T-helper 9 cell (primary cell): ENCODE measurements around the gene N4BP3.
A peak's percentile ranks its signal among the peaks of the same experiment; 100 is the strongest.

Experiments
- DNase-seq: peaks from one replicate; pipeline ENCODE4 v3.0.0-alpha.2; 2020

Gene N4BP3

GRCh38 chr5:178104492-178104891 lies 8.8 kb upstream of the N4BP3 start:
- DNase-seq, result no peak

- no peak for DNase-seq
Measured at GRCh38 chr5:178106086-178106485, 7.2 kb upstream of the N4BP3 start.

DNA sequence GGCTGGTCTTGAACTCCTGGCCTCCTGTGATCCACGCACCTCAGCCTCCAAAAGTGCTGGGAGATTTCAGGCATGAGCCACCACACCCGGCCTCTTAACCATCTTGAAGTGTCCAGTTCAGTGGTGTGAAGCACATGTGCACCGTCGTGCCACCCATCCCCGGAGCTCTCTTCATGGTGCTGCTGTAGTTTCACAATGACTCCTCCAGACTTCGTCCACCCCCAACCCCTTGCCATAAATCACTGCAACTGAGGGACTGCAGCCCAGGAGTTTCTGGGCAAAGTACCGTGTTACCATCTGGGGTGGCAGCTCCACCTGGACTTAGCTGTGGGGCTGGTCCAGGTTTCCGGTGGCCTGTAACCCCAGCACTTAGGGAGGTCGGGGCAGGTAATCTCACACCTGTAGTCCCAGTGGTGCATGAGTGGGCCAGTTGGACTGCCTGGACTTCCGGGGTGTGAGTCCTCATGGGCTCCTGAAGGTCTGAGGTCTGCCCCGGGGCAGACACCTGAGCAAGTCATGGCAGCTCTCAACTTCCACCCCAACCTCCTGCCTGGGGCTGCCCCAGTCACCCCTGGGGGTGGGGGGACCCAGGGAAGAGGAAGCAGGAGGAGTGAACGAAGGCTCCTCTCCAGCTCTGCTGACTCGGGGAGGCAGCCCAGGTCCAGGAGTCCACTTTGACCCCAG lies 6.6 kb upstream of the N4BP3 start:
- no peak for DNase-seq

DNA sequence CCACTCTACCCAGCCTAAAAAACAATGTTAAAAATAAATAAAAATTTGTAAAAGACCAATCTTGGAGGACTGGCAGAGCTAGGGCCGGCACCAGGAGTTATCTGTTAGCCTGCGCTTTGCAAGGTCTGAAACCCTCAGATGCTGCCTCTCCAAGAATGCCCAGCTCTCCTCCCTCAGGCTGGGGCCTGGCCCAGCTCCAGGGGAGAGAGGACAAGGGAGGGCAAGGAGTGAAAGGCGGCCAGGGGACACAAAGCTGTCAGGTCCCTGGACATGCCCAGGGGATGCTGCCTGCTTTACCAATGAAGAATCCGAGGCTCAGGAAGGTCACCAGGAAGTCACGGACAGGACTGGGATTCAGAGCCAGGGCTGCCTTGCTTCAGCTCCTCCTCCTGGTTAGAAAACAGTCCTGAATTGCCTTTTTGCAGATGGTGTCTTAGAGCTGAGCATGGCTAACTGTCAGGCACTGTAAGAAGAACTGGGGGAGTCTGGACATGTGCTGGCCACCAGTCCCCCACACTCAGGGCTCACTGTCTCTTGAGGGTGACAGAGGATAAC lies 5.5 kb upstream of the N4BP3 start:
- no peak for DNase-seq

GRCh38 chr5:178108446-178108845 lies 4.9 kb upstream of the N4BP3 start:
- no peak for DNase-seq

- no peak for DNase-seq
Measured at GRCh38 chr5:178108966-178109365, 4.4 kb upstream of the N4BP3 start.

- DNase-seq, result no peak
Measured at GRCh38 chr5:178110511-178110910, 2.8 kb upstream of the N4BP3 start.

DNA sequence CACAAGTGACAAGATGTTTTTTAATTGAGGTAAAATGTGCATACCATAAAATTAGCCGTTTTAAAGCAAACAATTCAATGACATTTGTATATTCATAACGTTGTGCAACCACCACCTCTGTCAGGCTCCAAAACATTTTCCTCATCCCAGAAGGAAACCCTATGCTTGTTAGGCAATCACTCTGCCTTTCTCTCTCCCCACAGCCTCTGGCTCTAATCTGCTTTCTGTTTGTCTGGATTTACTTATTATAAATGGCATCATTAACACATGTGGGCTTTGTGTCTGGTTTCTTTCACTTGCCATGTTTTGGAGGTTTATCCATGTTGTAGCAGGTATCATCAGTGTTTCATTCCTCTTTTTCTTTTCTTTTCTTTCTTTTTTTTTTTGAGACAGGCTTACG lies 1.4 kb upstream of the N4BP3 start:
- DNase-seq, result no peak

GRCh38 chr5:178112545-178112944 lies 787 bp upstream of the N4BP3 start:
- no peak for DNase-seq

- no peak for DNase-seq
Measured at GRCh38 chr5:178113841-178114324, 551 bp downstream of the N4BP3 start.

GRCh38 chr5:178114325-178115135 lies 1.2 kb downstream of the N4BP3 start:
- DNase-seq, result peak; percentile 44

DNA sequence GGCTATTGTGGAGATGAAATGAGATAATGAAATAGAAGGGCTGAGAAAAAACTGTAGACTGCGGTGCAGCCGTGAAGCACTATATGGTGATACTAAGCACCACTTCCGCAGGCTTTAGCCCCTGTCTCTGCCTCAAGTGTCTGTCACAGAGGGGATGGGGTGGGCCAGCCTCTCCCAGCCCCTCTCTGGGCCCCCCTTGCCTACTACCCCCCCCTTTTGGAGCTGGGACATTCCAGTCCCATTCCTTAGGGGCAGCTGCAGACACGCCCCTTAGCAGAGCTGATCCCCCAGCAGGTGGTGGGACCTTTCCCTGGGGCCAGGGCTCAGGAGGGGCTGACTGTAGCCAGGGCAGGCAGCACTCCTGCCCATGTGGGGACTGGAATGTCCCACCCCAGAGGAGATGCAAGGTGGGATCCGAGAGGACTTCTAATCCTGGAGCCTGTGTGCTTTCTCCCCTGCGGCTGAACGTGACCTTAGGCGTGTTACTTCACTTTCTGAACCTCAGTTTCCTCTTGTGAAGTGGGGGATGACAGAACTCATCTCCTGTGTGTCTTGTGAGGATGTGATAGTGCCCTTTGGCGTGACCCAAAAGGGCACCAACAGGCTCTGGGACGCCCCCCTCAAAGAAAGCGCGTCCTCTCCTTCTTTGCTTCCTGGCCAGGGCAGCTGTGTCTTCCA lies 1.9 kb downstream of the N4BP3 start:
- no peak for DNase-seq

DNA sequence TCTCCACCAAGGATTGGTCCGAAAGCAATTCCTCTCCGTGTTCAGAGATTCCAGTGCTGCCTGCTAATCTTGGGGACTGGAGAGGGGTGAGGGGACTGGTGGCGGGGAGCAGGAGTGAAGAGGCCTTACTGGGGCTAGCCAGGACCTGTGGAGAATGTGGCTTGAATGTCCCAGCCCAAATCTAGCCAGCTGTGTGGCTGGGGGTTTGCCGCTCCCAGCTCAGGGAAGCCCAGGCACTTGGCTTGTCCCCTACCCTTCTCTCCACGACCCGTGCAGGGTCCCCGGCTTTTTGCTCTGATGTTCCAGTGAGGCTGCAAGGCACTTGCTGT lies 2.4 kb downstream of the N4BP3 start:
- DNase-seq, result no peak

DNA sequence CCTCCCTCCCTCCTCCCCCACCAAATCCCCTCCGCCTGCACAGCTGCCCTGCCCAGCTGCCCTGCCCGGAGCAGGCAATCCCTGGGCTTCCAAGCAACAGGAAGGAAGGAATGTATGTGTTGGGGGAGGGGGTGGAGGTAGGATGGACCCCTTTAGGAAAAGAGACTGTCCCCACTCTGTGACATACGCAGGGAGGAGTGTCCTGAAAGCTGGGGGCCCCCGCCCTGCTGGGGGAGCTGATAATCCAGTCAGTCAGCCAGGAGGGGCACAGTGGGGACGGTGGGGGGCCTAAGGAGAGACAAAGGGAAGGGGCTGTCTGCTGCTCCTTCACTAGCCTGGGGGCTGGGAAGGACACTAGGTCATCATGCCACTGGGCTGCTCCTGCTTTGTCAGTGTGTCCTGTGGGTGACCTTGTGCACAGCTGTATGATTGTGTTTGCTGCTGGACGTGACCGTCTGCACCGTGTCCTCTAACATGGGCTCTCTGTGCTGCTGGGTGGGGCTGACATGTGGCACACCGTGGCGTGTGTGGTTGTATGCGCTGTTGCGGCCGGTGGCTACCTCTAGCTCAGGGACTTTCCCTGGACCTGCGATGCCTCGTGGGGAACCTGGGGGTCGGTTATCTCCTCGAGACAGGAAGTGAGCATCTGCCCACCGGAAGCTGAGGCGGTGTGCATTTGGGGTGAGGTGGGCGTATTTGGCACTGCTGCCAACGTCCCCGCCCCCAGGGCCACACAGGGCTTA lies 3.0 kb downstream of the N4BP3 start:
- DNase-seq, result peak; percentile 70

DNA sequence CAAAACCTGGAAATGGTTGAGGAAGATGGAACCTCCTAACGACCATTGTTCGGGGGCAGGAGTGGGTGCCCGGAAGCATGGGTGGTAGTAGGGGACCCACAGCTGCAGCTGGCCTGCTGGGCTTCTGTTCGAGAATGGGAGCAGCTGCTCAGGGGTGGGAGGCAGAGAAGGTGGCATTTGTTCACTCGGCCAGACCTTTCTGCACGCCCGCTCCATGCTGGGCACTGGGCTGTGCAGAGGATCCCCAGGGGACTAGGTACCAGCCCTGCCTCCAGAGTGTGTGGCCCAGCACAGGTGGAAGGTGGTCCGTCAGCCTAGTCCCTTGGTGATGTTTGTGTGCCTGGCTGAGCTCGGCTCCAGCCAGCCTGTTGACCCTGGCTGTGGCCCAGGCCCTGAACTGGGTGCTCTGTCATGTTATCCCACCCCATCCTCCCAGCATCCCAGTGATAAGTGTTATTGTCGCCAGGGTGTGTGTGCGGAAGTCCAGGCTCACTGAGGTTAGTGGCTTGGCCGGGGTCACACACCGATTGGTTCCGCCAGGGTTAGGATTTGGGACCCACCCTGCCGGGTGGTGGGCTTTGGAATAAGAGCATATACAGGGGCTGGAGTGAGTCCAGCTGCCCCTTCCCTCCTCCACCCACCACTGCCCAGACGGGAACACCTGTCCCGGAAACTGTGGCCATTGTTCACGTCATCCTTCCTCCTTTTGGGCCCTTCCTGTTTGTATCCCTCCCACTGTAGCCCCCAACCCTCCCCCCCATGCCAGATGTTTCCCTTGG lies 4.8 kb downstream of the N4BP3 start:
- no peak for DNase-seq

- DNase-seq, result no peak
Measured at GRCh38 chr5:178119915-178120606, 6.7 kb downstream of the N4BP3 start.

- DNase-seq, result peak; percentile 72
Measured at GRCh38 chr5:178120607-178121357, 7.5 kb downstream of the N4BP3 start.

DNA sequence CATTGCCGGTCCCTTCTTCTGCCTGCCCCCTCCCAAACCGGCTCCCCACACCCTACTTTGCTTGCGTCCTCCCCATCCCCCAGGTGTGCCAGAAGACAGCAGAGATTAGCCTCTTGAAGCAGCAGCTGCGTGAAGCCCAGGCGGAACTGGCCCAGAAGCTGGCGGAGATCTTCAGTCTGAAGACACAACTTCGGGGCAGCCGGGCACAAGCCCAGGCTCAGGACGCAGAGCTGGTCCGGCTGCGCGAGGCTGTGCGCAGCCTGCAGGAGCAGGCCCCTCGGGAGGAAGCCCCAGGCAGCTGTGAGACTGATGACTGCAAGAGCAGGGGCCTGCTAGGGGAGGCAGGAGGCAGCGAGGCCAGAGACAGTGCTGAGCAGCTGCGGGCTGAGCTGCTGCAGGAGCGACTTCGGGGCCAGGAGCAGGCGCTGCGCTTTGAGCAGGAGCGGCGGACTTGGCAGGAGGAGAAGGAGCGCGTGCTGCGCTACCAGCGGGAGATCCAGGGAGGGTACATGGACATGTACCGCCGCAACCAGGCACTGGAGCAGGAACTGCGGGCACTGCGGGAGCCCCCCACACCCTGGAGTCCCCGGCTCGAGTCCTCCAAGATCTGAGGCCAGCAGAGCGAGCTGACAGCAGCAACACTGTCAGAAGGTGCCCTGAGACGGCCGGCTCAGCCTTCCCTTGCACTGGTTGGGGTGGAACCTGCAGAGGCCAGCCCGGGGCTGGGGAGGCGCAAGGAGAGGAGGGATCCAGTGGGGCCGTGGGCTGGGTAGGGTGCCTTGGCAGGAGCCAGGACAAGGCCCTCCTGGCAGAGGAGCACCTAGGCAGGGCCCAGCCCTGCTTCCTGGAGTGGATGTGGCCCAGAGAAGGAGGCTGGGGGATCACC lies 8.3 kb downstream of the N4BP3 start:
- no peak for DNase-seq

- no peak for DNase-seq
Measured at GRCh38 chr5:178122346-178122745, 9.0 kb downstream of the N4BP3 start.
